Glomerular visceral epithelial cell (primary cell): Measurements from ENCODE around the gene CMSS1.
A peak's percentile ranks its signal among the peaks of the same experiment; 100 is the strongest.

Experiments used
- DNase-seq: peaks from one replicate; pipeline ENCODE4 v3.0.0-alpha.2; 2016; ENCODE audit errors: extremely low spot score

The CMSS1 gene

DNA sequence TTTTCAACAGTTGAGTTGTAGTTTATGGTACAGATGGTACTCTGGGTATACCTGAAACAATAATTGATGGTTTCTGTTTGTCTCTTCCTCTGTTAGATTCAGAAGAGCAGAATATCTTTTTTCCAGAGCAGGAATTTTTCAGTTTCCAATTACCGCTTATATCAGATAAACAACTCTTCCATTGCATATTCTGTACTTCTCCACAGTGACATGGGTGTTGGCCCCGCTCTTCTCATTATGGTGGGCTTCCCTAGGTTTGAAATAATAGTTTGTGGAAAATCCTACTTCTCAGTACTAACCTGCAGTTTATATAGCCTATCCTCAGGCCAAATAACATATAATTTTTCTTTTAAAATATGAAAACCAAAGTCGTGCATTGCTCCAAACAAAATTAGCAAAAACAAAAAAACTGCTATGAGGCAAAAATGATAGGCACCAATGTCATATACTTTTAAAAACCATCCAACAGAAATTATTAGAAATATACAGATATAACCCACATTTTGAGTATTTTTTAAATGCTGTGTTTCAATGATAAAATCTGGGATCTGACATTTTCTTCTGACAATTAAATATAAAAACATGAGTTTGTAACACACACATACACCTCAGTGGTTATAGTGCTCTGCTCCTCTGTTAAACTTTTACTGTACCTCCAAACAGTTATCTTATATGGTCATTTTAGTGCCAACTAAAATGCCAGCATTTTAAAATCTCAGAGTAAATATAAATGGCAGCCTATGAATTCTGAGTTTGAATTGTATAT, 56.8 kb downstream of the CMSS1 start:
- no peak for DNase-seq

DNA sequence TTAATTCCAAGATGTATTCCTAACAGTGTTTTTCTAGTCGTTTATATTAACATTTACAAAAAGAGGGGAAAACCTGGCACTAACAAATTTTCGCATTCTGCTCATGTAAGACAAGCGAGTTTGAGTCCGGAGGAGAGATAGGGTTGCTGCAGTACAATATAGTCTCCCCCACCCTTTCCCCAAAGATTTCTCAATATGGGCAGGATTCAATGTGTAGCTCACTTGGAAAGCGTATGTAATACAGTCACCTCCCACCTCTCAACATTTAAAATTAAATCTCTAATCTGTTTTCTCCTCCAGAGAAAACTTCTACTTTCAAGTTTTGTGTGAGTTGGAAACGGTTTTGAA, 57.9 kb downstream of the CMSS1 start:
- peak; percentile 46 for DNase-seq

DNA sequence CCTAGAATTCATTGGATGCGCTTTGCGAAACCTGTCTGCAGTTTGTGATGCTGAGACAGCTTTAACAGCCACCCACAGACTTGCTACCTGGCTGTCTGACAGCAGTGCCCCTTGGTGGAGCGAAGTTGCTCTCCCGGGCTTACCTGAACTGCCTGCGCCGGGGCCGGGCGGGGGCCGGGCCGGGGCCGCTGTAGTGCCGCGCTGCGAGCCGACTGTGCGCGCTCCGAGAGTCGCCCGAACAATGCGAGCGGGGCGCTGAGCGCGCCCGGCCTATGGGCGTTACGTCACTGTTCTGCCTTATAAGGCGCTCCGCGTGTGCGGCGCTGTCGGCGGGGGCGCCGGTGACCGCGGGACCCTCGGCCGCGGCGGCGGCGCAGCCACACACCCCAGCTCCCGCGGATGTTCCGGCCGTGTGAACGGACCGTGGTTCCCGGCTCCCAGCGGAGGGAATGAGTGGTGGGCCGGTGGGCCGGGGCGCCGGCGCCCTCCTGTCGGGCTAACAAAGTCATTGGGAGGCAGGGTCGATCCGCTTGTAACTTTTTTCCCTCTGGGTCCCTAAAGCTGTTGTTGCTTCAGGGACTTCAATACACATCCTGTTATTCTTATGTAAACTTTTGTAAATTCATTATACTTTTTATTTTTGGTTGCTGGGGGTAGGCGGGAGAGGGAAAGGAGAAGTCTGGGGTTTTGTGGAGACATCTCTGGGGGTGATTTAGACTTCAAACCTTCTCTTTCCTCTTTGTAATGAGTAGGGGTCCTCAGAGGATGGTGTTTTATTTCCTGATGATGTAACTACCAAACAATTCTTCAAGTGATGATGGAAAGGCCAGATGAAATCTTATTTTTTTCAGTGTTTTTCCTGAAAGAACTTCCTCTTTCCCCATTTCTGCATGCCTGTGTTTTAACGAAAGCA, 58.5 kb downstream of the CMSS1 start:
- peak; percentile 74 for DNase-seq

DNA sequence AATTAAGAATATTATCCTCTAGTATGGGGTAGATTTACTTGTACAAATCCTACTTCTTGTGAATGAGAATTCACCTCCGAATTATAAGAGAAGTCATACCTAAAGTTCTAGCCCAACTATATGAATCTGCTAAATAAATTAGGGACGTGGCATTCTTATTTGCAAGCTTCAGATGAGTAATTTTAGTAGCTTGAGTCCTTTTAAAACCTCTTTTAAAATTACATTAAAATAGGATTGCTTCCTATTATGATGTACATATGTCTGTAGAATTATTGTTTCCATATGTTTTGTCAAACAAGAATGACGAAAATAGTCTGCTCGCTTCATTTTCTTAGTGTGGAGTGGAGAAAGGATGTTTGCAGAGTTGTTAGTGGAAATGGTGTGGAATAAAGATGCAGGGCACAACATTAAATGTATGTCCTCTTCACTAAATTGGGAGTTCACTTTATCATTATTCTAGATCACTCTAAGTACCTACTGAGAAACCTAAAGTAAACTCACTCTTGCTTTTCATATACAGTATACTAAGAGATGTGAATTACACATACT, 59.4 kb downstream of the CMSS1 start:
- no peak for DNase-seq

DNA sequence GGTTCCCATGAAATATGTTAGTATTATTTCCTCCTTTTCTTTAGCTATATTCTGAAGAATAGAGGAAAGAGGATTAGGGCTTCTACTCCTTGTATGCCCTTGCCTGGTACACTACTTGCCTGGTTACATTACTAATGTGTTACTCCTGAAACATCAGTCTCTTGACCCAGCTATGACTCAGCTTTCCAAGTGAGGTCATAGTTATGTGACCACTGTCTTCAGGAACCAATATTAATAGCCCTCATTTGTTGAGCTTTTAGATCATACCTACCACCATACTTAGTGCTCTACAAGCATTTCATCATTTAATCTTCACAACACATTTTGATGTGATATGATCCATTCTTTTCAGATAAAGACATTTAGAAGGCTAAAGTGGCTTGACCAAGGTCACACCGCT, 60.3 kb downstream of the CMSS1 start:
- DNase-seq, result peak; percentile 73

DNA sequence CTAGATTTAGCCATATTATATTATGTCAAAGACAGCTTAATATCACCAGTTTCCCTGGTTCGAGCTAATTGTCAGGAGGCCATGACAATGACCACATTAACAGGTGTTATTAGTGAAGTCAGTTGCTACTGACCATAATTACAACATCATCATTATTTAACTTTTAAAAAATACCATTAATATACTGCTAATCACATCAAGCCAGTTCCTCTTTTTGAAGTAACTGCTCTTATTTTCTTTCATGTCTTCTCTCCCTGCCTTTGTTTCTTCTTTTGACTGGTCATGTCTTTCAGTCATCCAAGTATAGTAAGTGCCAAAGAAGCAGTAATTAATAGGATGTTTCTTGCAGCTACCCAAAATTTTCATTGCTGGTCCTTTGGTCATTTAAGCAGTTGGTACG, 61.6 kb downstream of the CMSS1 start:
- no peak for DNase-seq

DNA sequence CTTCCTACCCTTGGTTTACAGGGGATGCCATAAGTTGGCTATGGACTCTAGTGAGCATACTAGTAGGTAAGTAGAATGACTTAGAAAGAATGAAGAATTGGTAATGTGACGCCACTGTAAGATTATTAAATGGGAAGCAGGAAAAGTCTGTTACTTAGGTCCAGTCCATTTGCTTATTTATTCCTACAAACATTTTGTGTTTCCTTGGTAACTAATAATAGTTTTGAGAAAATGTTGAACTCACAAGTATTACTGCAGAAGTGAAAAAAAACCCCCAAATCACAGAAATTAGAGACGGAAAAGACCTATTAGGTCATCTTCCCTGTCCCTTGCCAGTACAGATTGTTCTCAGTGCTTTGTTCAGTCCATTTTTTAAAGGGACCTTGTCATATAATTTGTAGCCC, 63.5 kb downstream of the CMSS1 start:
- DNase-seq, result no peak

DNA sequence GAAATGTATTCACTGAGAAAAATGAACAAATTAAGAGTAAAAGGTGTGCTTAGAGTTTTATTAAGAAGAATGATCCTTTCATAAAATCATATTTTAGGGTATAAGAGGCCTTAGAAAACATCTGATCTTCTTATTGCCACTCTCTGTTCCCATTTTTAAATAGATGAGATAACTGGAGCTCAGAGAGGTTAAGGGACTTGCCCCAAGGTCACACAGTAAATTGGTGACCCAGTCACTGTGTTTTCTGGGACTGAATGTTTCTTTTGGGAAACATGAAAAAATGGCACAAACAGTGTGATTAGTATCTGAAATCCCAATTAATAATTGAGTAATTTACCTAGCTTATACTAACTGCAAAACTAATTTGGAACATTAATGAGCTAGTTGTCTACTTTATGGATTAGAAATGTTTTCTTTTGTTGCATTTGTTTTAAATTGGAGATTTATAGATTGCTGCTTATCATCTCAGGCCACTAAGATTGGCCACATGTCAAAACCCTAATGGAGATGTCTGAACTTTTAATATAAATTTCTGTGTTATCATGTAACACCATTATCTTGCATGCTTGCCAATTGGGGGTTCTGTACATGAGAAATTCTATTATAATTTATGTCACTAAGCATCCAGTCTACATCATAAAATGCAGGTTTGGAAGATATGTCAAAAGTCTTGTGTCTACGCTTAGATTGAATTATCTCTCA, 64.9 kb downstream of the CMSS1 start:
- no peak for DNase-seq

DNA sequence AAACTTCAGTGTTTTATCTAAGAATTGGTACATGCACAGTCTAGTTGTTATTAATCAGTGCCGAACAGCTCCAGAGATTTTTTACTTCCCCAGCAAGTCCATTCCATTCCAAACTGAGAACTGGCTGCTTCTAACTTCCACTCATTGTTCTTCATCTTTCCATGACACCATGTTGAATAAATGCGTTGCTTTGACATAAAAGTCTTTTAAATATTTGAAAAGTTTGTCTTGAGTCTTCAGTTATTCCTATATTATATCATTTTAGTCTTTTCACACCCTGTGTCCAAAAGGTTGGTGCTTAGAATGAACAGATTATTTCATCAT, 65.4 kb downstream of the CMSS1 start:
- no peak for DNase-seq

DNA sequence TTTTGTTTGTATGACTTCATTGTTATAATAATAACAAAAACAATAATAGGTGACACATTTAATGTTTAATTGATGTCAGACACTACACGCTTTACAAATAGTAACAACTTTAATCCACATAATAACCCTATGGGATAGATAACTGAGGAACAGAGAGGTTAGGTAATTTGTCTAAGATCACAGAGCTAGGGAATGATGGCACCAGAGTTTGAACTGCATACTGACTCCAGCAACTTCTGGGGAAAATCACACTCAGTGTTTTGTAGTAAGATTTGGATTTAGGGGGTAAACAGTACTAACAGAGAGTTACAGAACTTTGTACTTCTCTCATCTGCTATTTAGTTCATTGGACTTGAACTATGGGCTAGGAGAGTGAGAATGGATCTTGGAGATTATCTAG, 66.0 kb downstream of the CMSS1 start:
- DNase-seq, result no peak

DNA sequence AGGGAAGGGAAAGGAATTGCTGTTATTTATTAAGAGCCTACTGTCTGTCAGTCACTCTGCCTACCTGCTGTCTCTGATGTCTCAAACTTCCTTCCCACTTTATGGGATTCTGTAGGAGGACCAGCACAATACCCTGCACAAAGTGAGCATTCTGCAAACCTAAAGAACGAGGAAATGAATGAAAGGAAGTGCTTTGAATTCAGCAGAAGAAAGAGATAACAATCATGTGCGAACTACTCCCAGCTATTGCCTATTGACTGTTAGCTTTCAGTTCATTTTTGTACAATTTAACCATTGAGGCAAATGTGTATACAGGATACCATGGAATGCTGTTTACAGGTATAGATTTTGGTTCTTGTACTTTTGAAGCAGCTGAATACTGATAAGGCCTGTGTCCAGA, 66.8 kb downstream of the CMSS1 start:
- no peak for DNase-seq

DNA sequence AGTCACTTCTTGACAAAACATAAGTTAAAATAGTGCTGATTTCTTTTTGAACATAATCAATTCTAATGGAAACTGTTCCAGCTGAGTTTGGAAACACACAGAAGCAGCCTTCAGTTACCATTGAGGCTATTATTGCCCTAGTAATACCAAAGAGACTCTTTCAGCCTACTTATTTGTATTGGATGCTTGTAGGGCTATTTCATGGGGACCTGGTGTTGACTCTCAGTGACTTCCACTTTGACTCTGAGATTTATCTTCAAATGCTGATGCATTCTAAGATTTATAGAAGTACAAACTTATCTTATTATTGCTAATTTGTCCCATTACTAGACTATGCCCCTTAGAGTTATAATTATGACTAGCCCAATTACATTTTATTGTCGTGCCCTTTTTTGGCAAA, 67.4 kb downstream of the CMSS1 start:
- DNase-seq, result no peak

DNA sequence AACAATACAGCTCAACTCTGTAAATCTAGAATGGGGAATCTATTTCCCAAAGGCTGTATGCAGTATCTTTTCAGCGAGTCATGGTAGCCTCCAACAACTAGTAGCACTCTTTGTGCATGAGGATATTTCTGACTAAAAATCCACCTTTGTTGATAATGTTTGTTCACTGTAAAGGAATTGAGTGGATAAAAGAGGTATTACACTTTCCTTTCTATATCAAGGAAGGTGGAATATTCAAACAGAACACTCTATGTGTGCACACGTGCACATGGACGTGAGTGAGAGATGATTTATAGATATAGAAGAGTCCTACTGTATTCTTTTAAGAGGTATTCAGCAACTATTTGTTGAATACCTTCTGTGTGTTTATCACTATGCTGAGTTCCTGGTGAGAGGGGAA, 68.2 kb downstream of the CMSS1 start:
- no peak for DNase-seq

DNA sequence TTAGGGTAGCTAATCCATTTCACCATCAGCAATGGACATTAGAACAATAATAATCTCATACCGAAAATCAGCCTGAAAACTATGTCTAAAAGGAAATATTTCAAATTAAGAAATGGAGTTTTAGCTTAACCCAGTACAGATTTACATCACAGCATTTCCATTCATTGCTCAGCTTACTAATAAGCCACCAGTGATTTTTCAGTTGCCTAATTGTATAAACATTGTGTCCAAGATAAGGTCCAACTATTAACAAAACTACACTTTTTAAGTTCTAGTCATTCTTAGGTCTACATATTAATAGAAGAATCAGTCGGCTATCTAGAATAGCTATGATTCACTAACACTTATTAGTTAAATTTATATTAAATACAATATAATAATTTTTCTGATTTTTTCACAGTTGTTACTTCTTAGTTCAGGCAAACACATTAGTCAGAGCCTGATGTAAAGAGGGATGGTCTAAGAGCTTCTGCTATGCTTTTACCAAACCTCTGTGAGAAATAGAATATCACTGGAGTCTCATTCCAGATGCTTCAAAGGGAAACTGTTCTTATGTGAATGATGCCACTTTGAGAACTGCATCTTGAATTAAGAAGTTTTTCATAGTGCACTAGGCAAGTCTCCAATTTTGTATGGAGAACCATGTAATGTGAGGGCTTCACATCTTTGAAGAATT, 74.1 kb downstream of the CMSS1 start:
- DNase-seq, result no peak

DNA sequence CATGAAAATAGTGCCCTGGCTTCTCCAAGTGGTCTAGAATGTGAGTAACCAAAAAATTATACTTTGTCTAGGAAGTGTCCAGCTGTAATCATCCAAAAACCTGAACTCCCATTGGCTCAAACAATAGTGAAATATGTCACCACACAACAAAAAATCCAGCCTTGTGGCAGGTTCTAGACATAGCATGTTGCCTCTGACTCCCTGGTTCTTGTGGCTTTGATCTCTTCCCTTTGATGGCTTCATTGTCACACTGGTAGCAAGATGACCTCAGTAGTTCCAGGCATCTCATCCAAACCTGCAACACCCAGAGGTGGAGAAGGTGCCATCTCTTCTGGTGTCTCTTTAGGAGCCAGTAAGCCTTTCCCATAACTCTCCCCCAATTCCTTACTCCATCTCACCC, 74.7 kb downstream of the CMSS1 start:
- DNase-seq, result no peak

DNA sequence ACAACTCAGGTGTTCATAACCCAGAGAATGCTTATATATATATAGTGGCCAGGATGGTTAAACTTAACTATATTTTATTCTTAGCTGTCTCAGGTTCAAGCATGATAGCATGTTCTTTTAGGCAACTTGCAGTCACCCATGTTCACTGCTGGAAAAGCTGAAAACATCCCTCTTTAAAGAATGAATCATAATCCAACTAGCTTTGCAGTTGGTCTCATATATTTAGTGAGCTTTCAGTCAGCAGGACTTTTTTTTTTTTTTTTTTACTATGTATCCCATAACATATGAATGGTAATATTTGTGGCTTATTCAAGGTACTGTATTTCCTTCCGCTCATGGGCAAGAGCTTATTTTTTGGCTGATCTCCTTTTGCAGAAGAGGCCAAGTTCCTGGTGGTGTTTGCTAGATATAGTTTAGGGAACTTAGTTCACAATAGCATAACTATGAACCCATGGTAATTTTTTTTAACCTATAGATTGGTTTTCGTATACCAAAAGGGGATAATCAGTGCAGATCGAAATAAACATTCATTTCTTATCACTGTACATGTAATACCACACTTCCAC, 77.6 kb downstream of the CMSS1 start:
- DNase-seq, result no peak

DNA sequence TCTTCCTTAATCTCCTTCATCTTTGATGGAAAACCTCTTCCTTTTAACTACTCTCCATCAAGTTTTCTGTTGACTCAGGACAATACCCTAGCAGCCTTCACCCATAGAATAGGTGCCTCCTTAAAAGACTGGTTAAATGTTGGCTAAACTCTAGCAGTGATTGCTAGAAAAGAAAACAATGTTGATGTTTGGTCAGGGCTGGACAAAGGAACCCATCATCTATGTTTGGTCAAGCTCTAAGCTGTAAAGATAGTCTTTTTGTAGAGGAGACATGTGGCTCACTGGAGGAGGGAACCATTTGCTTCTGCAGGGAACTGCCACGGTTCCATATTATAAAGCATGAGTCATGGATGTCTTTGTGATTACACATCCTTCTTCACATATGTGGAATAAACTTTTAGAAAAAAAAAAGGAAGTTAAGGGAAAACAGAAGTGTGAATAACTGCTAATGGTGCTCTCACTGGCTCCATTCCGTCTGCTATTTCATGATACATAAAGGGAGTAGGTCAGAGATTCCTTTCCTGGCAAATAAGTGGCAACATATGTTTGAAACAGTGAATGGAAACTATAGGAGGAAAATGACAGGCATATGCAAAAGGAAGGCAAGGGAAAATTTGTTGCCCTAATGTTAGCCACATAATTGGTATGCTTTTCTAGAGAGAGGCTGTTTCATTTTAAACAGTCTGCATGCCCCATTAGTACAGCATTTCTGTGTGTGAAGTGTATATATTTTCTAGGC, 78.2 kb downstream of the CMSS1 start:
- DNase-seq, result peak; percentile 79

DNA sequence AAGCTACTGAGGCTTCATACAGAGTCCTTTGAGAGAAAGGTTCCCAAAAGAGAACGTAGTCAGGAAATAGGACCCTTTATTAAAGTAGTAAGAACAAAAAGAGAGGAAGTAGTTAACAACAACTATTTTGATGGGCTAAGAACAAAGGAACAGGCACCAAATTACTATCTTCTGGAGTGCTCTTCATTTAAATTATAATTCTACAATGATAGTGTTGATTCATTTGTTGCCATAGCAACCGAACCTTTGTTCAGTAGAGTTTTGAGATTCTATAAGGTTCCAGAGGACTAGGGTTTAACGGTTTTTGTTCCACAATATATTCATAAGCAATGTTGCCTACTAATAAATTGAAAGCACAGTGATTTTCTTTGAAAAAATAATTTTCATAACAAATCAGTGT, 78.8 kb downstream of the CMSS1 start:
- DNase-seq, result no peak

DNA sequence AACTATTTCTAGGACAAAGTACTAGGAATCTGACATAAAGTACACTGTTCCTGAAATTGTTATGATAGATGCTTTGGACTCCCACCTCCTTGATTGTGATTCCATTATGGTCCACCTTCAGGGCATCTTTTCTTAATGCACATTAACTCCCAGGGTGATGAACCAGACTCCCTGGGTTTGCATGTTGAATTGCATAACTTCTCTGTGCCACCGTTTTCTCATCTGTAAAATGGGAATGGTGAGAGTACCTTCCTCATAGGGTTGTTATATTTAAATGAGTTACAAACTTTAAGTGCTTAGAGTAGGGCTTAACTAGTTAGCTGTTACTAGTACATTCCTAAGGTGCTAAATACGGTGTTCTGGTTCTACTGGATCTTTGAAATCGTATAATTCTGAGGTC, 81.9 kb downstream of the CMSS1 start:
- DNase-seq, result no peak

DNA sequence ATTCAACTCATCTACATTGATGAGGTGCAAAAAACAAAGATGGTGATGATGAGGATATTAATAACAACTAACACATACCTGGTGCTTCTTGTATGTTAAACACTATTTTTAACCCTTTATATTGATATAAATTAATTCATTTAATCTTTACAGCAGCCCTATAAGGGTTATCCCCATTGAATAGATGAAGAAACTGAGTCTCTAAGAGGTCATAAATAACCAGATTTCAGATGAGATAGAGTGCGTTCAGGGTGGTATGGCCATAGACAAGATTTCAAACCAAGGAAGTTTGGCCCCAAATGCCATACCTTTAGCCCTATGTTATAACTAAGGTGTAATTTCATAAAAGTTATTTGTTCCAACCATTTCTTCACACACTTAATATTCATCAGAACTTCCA, 82.6 kb downstream of the CMSS1 start:
- DNase-seq, result no peak
